RWPE2 (cell line): Measurements from ENCODE around the gene KDF1.

ENCODE experiments used
- ATAC-seq: fragments of 200-7000 bp; cut with Tn5 transposase; 3 replicates; pipeline ENCODE4 v1.9.1; 2021; ENCODE audit warnings: low read depth
- DNase-seq: peaks from one replicate; pipeline ENCODE4 v3.0.0-alpha.2; 2020; ENCODE audit warnings: low spot score
- H3K27ac ChIP-seq: fragments of 450-650 bp; 2 replicates; pipeline ENCODE4 v1.5.1; 2017; ENCODE audit warnings: mild to moderate bottlenecking; ENCODE audit not compliant: poor library complexity, severe bottlenecking
- H3K27me3 ChIP-seq: fragments of 250-450 bp; sonication (Bioruptor Pico); 2 replicates; pipeline ENCODE4 v1.5.1; 2021; ENCODE audit warnings: mild to moderate bottlenecking, moderate library complexity; ENCODE audit not compliant: insufficient read depth, poor library complexity, severe bottlenecking
- H3K36me3 ChIP-seq: fragments of 250-450 bp; sonication (Bioruptor Pico); 2 replicates; pipeline ENCODE4 v1.5.1; 2020; ENCODE audit warnings: low read depth, mild to moderate bottlenecking, moderate library complexity
- H3K4me1 ChIP-seq: fragments of 250-450 bp; sonication (Bioruptor Pico); 2 replicates; pipeline ENCODE4 v1.5.1; 2021; ENCODE audit warnings: mild to moderate bottlenecking, moderate library complexity; ENCODE audit not compliant: insufficient read depth, poor library complexity, severe bottlenecking
- H3K4me3 ChIP-seq: fragments of 250-450 bp; sonication (Bioruptor Pico); 2 replicates; pipeline ENCODE4 v1.5.1; 2021; ENCODE audit warnings: mild to moderate bottlenecking, moderate library complexity; ENCODE audit not compliant: severe bottlenecking
- H3K9me3 ChIP-seq: fragments of 250-450 bp; sonication (Bioruptor Pico); 2 replicates; pipeline ENCODE4 v1.5.1; 2021; ENCODE audit warnings: mild to moderate bottlenecking, moderate library complexity; ENCODE audit not compliant: severe bottlenecking
- TF ChIP-seq, protein P1 (sequence below): fragments of 450-650 bp; IDR thresholded peaks from one replicate; pipeline ENCODE4 v1.5.1; 2017; ENCODE audit warnings: mild to moderate bottlenecking, moderate library complexity; ENCODE audit not compliant: poor library complexity, severe bottlenecking

Gene KDF1

DNA sequence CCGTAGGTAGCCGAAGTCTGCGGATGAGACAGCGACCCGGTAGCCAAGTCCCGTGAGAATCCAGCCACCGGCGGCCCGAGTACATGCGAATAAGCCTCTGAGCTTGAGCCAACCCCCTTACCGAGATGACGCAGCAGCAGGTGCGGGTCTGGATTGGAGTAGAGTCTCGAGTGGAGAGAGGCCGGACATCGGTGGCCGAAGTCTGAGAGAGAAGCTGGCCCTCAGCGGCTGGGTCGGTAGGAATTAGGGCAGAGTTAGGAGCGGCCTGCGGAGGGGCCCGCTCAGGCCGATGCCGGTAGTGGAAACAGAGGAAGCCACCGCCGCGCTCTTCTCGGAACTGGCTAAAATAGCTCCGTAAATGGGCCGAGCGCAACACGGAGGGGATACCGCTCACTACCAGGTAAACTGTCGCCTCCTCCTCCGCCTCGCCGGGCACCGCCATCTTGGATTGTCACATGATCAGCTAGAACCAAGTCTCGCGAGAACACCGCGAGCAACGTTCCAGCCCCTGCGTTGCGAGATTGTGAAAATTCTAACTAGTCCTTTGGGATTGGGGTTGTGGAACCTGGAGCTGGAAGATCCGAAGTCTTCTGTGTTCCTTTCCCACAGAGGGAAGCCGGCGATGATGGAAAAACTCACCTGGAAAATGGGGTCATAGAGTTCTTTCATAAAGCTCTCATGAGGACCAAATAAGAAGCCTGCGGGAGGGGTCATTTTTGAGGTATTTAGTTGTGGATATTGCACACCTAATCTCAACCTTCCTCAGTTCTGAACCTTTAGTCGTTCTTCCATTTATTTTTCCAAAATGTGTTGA, 60.1 kb downstream of the KDF1 start, which contains the start of gene GPATCH3:
Gene GPATCH3 (minus strand): TSS at position 467 of the 814 bp plus-strand sequence. CDS start 25 bp downstream, at position 442.
- H3K27me3 ChIP-seq = no peaks in the 10 kb centered on the region
- peaks cover 17% of the 10 kb centered on the region for H3K36me3 ChIP-seq
- ATAC-seq (peak; percentile 89), DNase-seq (peak; percentile 89)
- TF ChIP-seq, protein P1, sequence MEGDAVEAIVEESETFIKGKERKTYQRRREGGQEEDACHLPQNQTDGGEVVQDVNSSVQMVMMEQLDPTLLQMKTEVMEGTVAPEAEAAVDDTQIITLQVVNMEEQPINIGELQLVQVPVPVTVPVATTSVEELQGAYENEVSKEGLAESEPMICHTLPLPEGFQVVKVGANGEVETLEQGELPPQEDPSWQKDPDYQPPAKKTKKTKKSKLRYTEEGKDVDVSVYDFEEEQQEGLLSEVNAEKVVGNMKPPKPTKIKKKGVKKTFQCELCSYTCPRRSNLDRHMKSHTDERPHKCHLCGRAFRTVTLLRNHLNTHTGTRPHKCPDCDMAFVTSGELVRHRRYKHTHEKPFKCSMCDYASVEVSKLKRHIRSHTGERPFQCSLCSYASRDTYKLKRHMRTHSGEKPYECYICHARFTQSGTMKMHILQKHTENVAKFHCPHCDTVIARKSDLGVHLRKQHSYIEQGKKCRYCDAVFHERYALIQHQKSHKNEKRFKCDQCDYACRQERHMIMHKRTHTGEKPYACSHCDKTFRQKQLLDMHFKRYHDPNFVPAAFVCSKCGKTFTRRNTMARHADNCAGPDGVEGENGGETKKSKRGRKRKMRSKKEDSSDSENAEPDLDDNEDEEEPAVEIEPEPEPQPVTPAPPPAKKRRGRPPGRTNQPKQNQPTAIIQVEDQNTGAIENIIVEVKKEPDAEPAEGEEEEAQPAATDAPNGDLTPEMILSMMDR = no peak
- peaks cover 7% of the 10 kb centered on the region for H3K4me1 ChIP-seq
- no peaks in the 10 kb centered on the region for H3K9me3 ChIP-seq
- peak within 1 kb of the TSS; percentile 60 for H3K4me3 ChIP-seq
- H3K27ac ChIP-seq = peak within 1 kb of the TSS; percentile 58
